RPMI7951 (cell line): ENCODE results near the gene CHTF18. TPM values are rescaled to one million over a fixed set of nuclear protein-coding genes. Genes with fewer than 3 reads are reported as not detected.
"Not testable (repeated sequence)": the region's sequence is repeated elsewhere in the genome, so short reads cannot be mapped to it uniquely, and the experiment has no call there.

ENCODE experiments used
- DNase-seq: peaks from one replicate; pipeline ENCODE4 v3.0.0-alpha.2; 2012; ENCODE audit warnings: low read depth
- total RNA-seq: library from RNA; depleted of rRNA; stranded (reverse); fragments of >200 nt; shearing (Covaris generic); gene quantifications from 2 replicates; pipeline ENCODE4 v1.2.3, GENCODE V29; 2014; rRNA removed

The CHTF18 gene
- total RNA-seq, result 11.7 and 17.5 TPM in 2 replicates

GRCh38 chr16:788399-789126 lies at the start of gene CHTF18:
Gene CHTF18 (plus strand): TSS chr16:788620. CDS start chr16:788685, 65 bp downstream.
- DNase-seq, result peak; percentile 84

DNA sequence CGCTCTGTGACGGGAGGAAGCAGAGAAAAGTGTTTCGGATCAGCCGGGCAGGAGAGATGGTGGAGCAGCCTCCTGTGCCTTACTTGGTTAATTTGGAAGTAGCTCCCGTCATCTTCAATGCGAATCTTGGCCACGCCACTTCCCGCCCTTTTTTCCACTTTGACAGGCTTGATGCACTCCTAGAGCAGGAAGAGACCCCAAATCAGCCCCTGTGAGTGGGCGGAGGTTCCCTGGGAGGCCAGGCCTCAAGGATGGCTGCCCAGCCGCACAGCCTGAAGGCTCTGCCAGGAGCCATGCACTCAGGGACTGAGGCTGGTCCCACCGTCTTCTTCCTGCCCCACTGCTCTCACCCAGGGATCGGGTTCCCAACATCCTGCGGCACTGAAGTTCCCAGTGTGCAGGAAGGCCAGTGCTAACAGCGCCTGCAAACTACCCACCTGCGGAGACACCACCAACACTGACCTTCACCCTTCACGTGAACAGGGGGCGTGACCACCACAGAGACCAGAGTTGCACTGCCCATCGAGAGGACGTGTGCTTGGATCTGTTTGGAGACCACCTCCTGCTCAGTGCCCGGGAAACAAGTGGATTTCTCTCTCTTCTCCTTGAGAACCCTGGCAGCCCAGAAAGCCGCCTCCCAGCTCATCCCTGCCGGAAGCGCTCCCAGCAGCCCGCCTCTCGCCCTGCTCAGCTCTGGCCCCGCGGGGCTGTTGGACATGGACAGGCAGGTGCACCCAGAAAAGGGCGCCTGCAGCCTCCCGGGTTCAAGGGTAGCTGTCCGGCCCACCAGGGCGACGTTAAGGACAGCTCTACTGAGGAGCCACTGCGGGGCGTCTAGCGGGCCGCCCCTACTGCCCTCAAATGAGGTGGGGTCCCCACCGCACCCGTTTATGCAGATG lies 48.6 kb upstream of the CHTF18 start:
- DNase-seq, result no peak

- DNase-seq, result no peak
Measured at GRCh38 chr16:740459-740763, 48.0 kb upstream of the CHTF18 start.

DNA sequence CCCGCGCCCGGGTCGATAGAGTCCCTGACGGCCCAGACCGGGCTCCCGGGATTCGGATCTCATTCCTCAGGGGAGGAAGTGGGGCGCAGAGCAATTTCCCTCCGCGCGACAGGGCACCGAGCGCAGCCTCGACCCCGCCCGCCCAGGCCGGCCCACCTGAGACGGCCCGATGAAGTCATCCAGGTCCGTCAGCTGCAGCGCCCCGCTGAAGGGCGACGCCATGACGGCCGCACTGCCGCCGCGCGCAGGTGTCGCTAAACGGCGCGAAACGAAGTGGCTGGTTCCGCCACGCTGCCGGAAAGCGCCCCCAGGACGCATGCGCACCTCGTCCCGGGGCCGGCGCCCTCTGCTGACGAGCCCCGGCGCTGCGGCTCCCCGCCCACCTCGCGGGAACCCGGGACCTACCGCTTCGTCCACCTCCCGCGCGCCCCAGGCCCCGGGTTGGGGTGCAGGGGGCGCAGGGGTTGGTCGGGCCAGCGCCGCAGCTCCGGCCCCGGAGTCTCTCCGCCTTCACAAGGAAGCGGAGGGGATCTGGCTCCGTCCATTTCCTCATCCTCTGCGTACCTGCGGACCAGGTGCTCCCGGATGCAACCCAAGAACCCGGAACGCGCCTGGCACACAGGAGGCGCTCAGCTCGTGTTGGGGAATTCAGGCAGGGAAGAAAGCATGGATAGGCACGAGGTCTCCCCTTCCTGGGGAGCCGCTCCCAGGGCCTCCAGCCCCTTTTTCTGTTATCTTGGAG lies 47.5 kb upstream of the CHTF18 start, which contains the start of gene CIAO3:
Gene CIAO3, minus strand, starts transcription at position 234 of the 742 bp plus-strand sequence. Its CDS starts 12 bp downstream, at position 222.
- peak; percentile 82 for DNase-seq

DNA sequence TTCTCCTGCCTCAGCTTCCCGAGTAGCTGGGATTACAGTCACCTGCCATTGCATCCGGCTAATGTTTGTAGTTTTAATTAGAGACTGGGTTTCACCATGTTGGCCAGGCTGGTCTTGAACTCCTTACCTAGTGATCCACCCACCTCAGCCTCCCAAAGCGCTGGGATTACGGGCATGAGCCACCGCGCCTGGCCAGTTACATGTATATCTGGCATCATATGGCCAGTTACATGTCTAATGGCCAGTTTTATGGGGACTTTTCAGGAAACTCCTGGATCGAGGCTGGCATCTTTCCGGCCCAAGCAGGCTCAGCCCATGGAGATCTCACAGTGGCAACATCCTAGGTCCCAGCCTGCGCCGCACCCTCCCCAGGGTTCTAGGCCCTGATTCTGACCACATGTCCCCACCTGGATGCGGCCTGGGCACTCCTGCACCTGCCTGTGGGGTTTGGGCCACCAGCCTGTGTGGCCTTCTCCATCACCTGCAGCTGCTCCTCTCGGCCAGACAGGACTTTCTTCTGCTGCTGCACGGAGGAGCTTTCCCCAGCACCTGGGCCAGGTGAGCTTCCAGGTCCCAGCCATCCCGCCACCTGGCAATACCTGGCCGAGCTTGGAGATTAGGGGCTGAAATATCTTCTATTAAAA lies 46.3 kb upstream of the CHTF18 start:
- no peak for DNase-seq

DNA sequence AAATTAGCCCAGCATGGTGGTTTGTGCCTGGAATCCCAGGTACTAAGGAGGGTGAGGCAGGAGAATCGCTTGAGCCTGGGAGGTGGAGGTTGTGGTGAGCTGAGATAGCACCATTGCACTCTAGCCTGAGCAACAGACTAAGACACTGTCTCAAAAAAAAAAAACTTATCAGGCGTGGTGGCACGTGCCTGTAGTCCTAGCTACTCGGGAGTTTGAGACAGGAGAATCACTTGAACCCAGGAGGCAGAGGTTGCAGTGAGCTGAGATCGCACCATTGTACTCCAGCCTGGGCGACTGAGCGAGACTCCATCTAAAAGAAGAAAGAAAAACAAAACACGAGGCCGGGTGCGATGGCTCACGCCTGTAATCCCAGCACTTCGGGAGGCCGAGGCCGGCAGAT lies 45.5 kb upstream of the CHTF18 start:
- not testable (repeated sequence) for DNase-seq

DNA sequence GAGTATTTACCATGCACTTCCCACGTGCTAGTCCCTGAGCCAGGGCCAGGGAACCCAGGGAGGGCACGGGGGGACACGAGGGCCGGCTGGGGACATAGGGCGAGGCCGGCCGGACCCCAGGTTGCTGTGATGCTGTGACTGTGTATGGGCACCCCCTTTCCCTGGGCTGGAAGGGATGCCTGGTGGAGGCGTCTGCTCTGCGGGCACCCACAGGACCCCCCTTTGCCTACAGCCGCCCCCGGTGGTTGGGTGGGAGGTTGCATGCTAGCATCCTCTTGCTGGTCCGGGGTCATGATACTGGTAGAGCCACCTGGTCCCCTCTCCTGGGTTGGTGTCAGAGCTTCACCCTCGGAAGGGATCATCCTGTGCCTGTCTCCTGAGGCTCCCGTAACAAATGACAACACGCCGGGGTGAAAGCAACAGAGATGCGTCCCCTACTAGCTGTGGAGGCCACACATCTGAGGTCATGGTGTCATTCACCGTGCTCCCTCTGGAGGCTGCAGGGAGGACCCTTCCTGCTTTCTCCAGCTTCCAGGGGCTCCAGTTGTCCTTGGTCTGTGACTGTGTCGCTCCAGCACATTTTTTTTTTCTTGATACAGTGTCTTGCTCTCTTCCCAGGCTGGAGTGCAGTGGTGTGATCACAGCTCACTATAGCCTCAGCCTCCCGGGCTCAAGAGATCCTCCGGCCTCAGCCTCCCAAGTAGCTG lies 44.5 kb upstream of the CHTF18 start:
- no peak for DNase-seq

- DNase-seq, result no peak
Measured at GRCh38 chr16:745739-746138, 42.7 kb upstream of the CHTF18 start.

DNA sequence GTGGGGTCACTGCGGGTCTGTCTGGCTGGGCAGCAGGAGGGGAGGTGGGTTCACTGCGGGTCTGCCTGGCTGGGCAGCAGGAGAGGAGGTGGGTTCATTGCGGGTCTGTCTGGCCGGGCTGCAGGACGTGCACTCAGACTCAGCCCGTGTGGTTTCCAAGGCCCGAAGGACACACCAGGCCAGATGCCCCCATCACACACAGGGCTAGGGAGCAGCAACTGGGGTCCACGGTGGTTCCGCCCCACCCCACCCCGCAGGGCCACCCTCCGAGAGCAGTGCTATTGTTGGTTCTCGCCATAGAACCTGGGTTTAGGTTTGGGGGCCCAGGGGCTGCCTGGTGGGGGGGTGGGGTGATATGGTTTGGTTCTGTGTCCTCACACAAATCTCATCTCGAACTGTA lies 41.8 kb upstream of the CHTF18 start:
- no peak for DNase-seq

DNA sequence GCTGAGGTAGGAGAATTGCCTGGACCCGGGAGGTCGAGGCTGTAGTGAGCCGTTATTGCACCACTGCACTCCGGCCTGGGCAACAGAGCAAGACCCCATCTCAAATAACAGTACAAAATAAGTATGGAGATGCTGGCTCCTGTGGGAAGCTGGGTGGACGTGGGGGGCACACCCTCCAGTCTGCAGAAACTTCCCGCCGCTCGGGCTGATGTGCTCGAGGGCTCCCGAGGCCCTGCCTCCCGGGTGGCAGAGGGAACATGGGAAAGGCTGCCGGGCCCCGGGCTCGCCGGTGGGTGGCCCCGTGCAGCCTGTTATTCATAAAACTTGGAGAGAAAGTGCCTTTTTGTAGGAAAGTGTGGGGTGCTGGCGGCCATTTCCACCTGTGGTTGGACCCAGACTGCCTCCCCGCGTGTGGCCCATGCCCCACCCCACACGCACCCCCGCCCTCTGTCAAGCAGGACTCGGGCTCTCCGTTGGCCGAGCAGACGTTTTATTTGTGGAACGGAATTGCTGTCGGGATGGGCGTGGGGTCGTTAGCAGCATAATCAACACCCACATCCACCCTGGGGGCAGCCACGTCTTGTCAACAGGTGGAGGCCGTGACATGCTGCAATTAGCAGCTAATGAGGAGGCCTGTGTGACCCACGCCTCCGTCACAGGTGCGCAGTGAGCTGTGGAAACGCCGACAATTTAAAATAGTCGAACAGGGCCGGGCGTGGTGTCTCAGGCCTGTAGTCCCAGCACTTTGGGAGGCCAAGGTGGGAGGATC lies 40.3 kb upstream of the CHTF18 start:
- no peak for DNase-seq

- no peak for DNase-seq
Measured at GRCh38 chr16:749010-749409, 39.4 kb upstream of the CHTF18 start.

GRCh38 chr16:750485-750884 lies 37.9 kb upstream of the CHTF18 start:
- no peak for DNase-seq

GRCh38 chr16:751152-752006 lies 37.0 kb upstream of the CHTF18 start:
- DNase-seq, result no peak

DNA sequence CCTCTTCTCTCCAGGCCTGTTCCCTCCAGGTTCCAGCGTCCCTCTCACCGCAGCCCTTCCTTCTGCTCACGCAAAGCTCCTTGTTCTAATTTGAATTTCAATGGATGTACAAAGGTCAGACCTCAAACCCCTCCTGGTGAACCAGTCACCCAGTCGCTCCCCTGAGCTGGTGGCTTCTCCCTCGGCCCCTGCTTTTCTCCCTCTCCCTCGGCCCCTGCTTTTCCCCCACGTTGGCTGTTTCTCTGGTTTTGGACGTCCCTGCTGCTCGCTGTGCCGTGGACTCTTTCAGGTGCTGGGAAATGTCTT lies 36.5 kb upstream of the CHTF18 start:
- DNase-seq, result no peak

GRCh38 chr16:754121-754607 lies 34.3 kb upstream of the CHTF18 start:
- DNase-seq, result not testable (repeated sequence)

- DNase-seq, result no peak
Measured at GRCh38 chr16:754656-755055, 33.8 kb upstream of the CHTF18 start.

DNA sequence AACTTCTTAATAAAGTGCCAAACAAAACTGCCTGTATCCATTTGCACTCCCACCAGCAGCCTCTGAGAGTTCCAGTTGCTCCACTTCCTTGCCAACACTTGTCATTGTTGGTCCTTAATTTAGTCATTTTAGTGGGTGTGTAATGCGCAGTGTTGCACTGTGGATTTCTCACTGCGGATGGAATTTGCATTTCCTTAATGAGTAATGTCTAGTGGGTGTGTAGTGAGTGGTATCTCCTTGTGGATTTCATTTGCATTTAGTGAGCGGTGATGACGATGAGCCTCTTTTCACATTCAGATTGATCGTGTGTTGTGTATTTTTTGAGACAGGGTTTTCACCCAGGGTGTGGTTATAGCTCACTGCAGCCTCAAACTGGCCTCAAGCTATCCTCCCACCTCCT lies 32.0 kb upstream of the CHTF18 start:
- DNase-seq, result no peak

DNA sequence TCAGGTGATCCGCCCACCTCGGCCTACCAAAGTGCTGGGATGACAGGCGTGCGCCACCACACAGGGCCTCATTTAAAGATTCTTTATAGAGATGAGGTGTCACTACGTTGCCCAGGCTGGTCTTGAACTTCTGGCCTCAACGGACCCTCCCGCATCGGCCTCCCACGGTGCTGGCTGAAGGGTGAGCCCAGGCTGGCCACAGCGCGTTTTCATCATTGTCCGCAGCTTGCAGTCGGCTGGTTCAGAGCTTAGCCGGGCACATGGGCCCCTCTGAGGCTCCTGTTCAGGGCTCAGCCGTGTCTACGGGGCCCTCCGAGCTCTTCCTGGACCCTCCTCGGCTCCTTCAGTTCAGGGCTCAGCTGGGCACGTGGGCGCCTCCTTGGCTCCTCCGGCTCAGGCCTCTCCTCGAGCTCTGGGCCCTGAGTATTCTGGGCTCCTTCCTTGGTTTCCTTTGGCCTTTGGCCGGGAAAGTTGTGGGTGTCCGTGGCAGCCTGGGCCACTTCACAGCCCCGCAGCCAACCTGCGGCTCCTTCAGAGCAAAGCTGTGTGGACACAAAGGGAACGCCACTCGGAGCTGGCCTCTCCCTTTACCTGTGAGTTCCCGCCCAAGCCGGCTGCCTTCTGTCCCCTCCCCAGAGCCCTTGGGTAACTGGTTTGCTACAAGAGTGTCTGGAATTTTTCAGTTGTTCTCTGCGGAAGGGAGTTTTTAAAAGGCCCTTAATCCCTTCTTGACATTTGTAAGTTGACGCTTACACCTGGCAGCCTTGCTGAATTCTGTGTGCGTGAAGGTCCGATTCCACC lies 29.1 kb upstream of the CHTF18 start:
- no peak for DNase-seq

GRCh38 chr16:760065-760464 lies 28.4 kb upstream of the CHTF18 start:
- DNase-seq, result no peak
